ENCODE data around the gene ANKRD11. TPM values are rescaled to one million over a fixed set of nuclear protein-coding genes. Genes with fewer than 3 reads are reported as not detected.
"Not testable (repeated sequence)": the region's sequence is repeated elsewhere in the genome, so short reads cannot be mapped to it uniquely, and the experiment has no call there.

Gene ANKRD11
- polyA plus RNA-seq, 1 donor (not counting 4 experiments of a cell fraction or from before 2014, with no cell fraction given): 30.1 TPM

DNA sequence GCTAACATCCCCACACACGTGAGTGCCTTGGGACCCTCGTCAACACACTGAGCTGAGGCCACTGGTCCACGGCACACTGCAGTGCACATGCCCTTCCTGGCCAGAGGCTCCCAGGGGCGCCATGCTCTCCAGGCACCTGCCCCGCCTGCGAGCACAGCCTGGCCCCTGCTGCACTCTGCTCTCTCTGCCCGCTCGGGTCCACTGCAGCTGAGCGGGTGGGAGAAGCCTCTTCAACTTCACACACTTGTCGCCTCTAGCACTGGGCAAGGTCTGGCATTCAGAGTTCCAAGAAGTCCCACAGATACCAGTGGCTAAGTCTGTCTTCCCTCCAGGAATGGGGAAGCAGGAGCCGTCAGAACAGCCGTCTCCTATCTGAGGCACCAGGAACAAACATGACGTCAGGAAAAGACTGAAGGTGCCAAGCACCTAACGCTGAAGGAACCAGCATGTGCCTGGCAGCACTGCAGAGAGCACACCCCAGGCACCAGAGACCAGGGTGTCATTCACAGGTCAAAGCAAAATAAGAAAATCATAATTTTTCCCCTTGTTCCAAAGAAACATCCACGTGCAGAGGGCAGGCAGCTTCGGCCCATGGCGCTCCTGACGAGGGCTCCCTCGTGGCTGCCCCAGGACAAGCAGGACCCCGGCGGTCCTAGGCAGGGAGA lies 189.9 kb downstream of the ANKRD11 start:
- Histone ChIP-seq H3K9me3 (ENCODE audit: control insufficient read depth, low read depth, low read length) (no peaks in the 10 kb centered on the region), H2AFZ (ENCODE audit: control insufficient read depth, low read length) (no peak overlapping the region), H3K27ac (ENCODE audit: control insufficient read depth, insufficient read depth, low read length) (no peak overlapping the region), H3K9me1 (ENCODE audit: control insufficient read depth, extremely low read depth, insufficient read depth, low read length) (peaks cover 3% of the 10 kb centered on the region), H3K27me3 (ENCODE audit: control insufficient read depth, extremely low read depth, insufficient read depth, low read length) (no peaks in the 10 kb centered on the region), H3K4me1 (ENCODE audit: control insufficient read depth, extremely low read depth, insufficient read depth, low read length) (peaks cover 5% of the 10 kb centered on the region), H3K79me2 (ENCODE audit: control insufficient read depth, insufficient read depth, low read length) (peaks cover 86% of the 10 kb centered on the region), H4K20me1 (ENCODE audit: control insufficient read depth, extremely low read depth, insufficient read depth, low read length) (peaks cover 17% of the 10 kb centered on the region), H3K36me3 (ENCODE audit: control insufficient read depth in 2 of 2, extremely low read depth in 1 of 2, insufficient read depth in 2 of 2, low read length in 2 of 2) (peaks cover 37 to 40% of the 10 kb centered on the region in 2 experiments), H3K9ac (ENCODE audit: control insufficient read depth, extremely low read depth, insufficient read depth, low read length) (no peak overlapping the region), H3K4me3 (ENCODE audit: control insufficient read depth in 2 of 3, extremely low read depth in 1 of 3, insufficient read depth in 2 of 3, low read depth in 1 of 3, low read length in 3 of 3) (no peak overlapping the region), H3K4me2 (ENCODE audit: control insufficient read depth, extremely low read depth, insufficient read depth, low read depth, low read length) (no peak overlapping the region)
- no peak for FAIRE-seq
- DNase-seq (ENCODE audit: low read depth, low spot score): no peak
- dilution Hi-C loops (cut with MboI; ENCODE audit: extremely low pct_ligation_motif_present, low sequenced_read_pairs): no loop called here
- no peak for TF ChIP-seq CTCF (optimal IDR thresholded peaks at IDR 0.05 in 1 of 3, IDR thresholded peaks at IDR 0.05 in 1 of 3, conservative IDR thresholded peaks at IDR 0.05 in 1 of 3; ENCODE audit: extremely low read depth in 1 of 3, insufficient read depth in 2 of 3, low read length in 3 of 3)
- no peak for TF ChIP-seq EZH2 (IDR thresholded peaks at IDR 0.05; ENCODE audit: low read length)

- H3K27ac ChIP-seq (ENCODE audit: control insufficient read depth, insufficient read depth, low read length); H3K4me3 ChIP-seq (ENCODE audit: control insufficient read depth in 2 of 3, extremely low read depth in 1 of 3, insufficient read depth in 2 of 3, low read depth in 1 of 3, low read length in 3 of 3); FAIRE-seq; dilution Hi-C loops (cut with MboI; ENCODE audit: extremely low pct_ligation_motif_present, low sequenced_read_pairs); H2AFZ ChIP-seq (ENCODE audit: control insufficient read depth, low read length); H3K27me3 ChIP-seq (ENCODE audit: control insufficient read depth, extremely low read depth, insufficient read depth, low read length); H3K9me3 ChIP-seq (ENCODE audit: control insufficient read depth, low read depth, low read length); H3K9me1 ChIP-seq (ENCODE audit: control insufficient read depth, extremely low read depth, insufficient read depth, low read length); H3K4me1 ChIP-seq (ENCODE audit: control insufficient read depth, extremely low read depth, insufficient read depth, low read length); DNase-seq (ENCODE audit: low read depth, low spot score); H3K4me2 ChIP-seq (ENCODE audit: control insufficient read depth, extremely low read depth, insufficient read depth, low read depth, low read length); H3K9ac ChIP-seq (ENCODE audit: control insufficient read depth, extremely low read depth, insufficient read depth, low read length): not testable (repeated sequence)
- H3K79me2 ChIP-seq (ENCODE audit: control insufficient read depth, insufficient read depth, low read length): peaks cover 88% of the 10 kb centered on the region
- peaks cover 35 to 36% of the 10 kb centered on the region in 2 experiments for H3K36me3 ChIP-seq (ENCODE audit: control insufficient read depth in 2 of 2, extremely low read depth in 1 of 2, insufficient read depth in 2 of 2, low read length in 2 of 2)
- H4K20me1 ChIP-seq (ENCODE audit: control insufficient read depth, extremely low read depth, insufficient read depth, low read length): peaks cover 21% of the 10 kb centered on the region
Measured at GRCh38 chr16:89299357-89300111, 190.8 kb downstream of the ANKRD11 start.
